GM19099 (cell line): ENCODE data around the gene HSD11B1.
A peak's percentile ranks its signal among the peaks of the same experiment; 100 is the strongest.

Source experiments
- POLR2A ChIP-seq: IDR thresholded peaks from 3 replicates; pipeline ENCODE4 v1.6.1; 2011; ENCODE audit warnings: low read depth; ENCODE audit not compliant: insufficient read length; ENCODE audit errors: extremely low read depth

The HSD11B1 gene

DNA sequence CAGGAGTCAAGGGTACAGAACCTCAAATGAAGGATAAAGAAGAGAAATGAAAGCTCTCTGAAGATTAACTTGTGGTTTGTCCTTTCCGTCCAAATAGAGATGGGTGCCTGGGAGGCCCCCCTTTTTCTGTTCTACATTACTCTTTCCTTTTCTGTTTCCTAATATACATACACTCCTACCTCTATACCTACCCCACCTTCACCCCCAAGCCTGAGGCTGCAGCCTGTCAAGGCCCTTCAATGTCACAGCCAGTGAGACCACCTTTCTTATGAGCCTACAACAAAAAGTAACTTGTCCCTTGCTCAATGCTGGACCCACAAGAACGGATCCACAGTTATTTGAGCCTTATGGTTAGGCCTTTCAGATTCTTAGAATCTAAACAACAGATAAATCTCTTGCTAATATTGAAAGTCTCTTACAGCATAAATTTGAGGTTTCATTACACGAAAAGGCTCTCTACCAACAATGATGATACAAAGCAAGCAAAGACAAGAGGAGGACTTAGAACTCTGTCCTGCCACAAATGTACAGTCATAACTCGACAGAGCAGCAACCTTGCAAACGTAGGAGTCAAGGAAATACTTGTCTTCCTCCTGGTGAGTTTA, 47.1 kb downstream of the HSD11B1 start:
- TF ChIP-seq POLR2A: peak; percentile 20

DNA sequence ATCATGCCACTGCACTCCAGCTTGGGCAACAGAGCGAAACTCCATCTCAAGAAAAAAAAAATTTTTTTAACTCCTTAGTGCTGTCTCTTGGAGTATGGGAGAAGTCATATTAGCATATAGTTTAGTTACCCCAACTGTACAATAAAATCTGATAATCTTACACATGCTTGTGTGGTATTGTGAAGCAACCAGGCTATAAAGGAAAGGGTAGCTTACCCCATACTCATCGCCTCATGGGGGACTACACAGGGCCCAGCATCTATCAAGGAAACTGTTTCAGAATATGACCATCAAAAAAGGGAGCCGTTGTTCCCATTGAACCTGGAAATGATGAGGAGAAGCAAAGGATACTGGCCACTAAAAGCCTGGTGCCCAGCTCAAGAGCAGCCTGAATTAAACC, 48.2 kb downstream of the HSD11B1 start:
- TF ChIP-seq POLR2A: no peak

DNA sequence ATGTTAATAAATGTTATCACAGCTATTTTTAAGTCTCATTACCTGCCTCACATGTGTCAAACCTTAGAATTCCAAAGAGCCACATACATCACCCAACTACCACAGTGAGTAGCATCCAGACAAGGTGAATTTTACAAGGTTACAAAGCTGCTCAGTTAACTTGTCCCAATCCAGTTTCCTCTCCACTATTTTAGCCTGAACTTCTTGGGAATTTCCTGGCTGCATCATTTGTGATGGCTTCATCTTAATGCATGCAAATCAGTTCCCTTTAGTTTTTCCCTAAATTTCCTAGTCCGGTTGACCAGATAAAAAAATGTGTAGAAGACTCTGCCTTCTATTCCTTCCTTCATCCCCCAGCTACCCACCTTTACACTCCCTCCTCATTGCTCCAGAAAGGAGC, 50.6 kb downstream of the HSD11B1 start:
- no peak for TF ChIP-seq POLR2A

DNA sequence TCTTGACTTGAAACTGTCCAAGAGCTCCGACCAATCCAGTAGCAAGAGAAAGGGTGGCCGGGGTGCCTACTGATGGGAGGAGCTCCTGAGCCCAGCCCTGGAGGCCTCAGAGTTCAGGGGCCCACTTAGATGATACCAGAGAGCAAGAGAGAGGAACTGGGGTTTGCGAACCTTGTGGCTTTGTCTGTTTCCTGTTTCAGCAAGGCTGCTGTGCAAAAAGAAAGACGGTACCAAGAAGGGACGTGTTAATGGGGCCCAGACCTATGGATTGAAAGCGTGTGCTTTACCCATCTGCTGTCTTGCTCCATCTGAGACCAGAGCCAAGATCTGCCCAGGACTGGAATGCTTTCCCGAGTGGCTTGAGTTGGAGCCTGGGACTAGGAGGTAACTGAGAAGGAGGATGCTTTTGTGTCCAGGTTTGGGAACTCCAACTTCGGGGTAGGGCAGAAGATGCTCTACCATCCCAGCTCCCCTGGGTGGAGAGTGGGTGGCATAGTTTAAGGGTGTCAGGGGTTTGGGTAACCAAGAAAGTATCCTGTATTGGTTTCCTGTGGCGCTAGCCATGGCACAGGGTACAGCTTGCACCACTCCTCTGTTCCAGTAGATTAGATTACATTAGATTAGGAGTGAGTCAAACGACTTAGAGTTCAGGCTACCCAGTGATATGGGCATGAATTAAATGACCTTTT, 51.4 kb downstream of the HSD11B1 start, which contains the start of gene TRAF3IP3:
TRAF3IP3 (plus strand) TSS at position 128 of the 689 bp plus-strand sequence. CDS start 3,987 bp downstream, outside the sequence.
- TF ChIP-seq POLR2A: peak; percentile 85

DNA sequence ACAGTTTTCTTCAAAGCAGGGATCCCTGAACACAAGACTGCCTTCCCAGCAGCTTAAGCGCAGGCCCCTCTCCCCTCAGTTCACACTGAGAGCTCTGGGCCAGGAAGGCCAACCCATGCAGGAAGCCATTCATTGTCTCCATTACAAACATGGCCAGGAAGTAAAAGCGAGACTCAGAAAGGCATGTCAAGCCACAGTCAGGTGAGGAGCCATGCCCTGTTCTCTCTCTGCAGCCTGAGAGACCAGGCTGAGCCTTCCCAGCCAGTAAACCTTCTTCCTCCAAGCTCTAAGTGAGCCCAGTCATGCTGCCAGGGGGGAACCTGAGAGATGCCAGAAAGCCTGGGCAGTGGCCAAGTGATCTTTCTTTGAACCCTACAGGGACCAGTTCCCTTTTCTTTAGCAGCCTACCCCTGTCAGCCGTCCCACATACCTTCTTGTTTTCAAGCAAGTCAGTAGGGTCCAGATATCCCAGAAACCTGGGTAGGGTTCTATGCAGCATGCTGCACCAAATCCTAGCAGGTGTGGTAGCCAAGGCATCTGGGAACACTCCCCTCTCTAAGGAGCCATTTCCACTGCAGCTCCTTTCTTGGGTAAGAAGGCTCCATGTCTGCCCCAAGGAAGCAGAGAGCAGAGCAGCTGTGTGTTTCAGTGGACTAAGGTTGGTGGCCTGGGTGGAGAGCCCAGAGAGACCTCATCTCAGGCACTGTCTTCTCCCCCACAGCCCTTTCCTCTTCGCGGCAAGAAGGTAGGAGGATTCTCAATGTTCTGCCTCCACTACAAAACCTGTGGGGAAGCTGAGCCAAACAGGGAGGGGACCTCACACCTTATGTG, 52.2 kb downstream of the HSD11B1 start:
- TF ChIP-seq POLR2A: peak; percentile 58

DNA sequence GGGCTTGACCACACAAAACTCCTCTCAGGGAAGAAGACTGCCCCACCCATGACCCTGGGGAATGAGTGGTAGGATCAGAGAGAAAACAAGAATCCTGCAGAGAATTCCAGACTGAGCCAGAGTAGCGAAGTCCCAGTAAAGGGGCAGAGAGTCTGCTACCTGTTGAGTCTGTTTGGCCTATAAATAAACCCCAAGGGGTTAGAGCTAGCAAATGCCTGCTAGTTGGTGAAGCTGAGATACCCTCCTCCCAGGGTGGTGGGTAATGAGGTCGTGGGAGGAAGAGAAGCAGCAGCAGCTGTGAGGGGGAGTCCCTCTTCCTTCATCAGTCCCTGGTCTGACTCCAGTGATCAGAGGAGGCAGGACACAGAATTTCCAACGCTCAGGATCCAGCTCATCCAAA, 53.8 kb downstream of the HSD11B1 start:
- TF ChIP-seq POLR2A: no peak

DNA sequence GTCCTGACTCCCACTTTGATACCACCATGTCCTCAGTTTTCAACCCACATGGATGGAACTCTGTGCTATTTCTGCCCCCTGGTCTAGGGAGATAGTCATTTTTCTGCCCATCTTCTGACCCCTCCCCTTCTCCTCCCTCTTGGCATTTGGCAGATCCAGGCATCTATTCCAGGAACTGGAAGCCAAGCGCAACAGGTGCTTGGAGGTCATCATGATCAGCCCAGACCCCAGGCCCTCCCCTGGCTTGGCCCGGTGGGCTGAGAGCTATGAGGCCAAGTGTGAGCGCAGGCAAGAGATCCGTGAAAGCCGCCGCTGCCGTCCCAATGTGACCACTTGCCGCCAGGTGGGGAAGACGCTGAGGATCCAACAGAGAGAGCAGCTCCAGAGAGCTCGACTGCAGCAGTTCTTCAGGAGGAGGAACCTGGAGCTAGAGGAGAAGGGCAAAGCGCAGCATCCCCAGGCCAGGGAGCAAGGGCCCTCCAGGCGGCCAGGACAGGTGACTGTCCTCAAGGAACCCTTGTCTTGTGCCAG, 55.2 kb downstream of the HSD11B1 start:
- no peak for TF ChIP-seq POLR2A

DNA sequence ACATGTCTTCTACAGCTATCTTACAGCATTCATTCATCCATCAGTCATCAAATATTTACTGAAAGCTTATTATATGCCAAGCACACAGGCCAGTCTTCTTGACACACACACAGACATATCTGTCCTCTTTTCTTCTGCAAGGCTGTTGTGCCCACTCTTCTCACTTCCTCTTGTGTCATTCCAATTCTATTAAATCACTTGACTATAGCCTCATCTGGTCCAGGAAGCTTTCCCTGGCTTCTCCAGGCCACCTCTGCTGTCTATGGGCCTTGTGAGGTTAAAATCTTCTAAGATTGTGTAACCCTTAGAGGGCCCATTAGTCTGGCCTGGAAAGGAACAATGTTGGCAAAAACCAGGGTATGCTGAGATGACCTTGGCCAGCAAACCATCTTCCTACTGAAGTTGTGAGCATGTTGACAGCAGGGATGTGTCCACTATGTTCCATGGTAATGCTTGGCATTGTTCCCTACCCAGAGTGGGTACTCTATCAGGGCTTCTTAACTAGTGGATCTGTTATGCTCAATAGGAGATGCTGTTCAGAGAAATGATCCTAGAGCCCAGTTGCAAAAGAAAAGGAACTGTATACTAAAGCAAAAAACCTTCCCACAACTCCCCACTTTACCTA, 56.5 kb downstream of the HSD11B1 start:
- no peak for TF ChIP-seq POLR2A

DNA sequence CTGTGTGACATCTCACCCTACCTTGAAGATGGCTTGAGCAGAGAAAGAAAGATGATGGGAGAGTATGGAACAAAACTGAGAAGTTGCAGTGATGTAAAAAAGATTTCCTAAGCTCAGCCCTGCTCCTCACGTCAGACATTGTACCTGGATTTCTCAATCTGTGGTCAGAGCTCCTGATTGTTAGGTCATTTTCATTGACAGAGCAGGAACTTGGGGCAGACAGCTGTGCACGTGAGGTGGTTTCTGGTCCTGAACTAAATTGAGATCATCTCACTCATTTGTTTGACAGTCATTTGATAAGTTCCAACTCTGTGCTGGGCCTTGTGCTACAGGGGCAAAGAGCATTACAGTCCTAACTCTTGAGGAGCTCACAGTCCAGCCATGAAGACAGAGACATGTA, 61.4 kb downstream of the HSD11B1 start:
- no peak for TF ChIP-seq POLR2A

DNA sequence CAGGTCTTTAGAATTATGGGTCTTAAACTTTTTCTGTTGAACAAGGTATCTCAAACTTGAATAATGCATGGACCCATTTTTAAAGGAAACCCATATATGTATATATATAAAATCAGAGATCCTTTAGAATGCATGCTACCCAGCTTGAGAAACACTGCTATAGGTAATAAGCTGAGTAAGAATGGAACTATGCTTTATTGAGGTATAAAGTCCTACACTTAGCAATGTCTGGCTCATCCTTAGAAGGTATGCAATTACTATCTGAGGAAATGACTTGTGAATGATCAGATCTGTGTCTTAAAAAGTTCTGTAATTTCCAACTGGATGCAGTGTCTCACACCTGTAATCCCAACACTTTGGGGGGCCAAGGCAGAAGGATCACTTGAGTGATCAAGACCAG, 62.5 kb downstream of the HSD11B1 start:
- no peak for TF ChIP-seq POLR2A

DNA sequence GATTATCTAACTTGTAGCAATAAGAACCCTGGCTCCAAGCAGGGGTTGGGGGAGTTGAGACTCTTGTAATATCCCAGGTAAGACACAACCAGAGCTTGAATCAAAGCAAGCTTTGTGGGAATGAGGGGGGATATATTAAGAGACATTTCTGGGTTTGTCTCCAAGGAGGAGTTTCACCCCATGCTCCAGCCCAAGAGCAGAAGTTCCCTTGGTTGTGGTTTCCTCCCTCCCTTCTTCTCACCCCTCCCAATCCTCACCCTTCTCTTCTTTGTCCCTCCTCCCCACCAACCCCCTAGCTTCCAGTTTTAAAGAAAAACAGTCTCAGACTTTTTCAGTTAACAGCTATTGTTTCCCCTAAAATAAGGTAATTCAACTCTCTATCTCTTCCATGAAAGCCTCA, 63.1 kb downstream of the HSD11B1 start:
- no peak for TF ChIP-seq POLR2A

DNA sequence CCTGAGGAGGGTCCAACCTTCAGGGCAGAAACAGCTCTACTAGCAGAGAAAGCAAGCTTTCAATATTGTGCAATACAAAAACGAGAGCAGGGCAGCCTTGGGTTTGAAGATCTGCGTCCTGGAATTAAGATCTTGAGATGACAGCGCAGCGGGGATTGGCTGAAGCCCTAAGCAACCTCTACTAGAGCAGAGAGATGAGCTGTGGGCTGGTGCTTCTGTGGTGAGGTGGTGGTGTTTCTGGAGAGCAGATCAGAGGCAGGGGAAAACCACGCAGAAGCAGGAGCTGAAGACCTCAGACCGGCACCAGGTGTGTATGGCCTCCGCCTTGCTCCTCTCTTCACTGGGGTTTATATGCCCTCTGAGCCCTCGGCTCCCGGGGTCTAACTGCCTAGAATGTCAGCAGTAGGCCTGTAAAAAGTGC, 63.7 kb downstream of the HSD11B1 start:
- TF ChIP-seq POLR2A: peak; percentile 70

DNA sequence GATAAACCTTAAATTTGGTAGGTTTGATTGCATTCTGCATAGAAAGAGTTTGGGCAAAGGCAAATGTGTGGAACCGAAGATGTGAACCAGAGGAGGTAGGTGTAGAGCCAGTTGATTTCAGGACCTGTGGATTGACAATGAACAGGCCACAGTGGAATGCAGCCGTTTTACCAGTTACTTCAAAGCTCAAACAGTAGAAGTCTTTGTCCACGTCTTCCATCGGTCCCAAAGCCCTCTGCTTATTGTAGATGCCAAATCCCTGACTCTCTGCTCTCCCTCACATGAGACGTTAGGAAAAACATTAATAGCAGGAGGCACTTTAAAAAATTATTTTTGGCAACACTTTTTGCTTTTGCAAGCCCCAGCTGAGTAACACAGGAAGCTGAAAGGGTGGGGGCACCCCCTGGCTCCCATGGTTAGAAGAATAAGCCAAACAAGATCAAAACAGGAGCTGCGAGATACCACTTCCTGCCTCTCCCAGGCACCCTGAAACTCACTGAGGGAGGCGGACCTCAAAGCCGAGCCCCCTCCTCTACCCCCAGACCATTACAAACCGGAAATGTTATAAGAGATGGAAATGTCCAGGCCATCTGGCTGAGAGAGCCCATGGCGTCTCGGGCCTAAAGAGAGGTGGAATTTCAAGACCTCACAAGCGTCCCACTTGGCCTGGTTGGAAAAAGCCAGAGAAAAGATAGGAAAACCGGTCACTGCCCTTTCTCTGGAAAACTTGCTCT, 64.7 kb downstream of the HSD11B1 start:
- no peak for TF ChIP-seq POLR2A

DNA sequence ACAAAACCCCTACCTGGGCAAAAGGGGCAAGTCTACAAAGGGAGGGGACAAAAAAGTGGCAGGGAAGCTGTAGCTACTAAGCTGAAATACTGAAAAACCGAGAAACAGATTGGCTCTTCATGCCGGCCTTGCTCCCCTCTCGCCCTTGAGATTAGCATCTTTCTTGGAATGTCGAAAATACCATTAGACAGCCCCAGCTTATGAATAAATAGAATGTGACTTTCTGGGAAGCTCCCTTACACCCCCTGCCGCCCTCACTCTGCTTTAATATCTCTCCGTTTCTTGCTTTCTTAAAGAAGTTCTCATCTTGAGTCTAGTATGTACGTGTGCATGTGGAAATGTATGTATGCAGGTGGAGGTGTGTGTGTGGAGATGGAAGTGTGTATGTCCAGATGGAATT, 65.3 kb downstream of the HSD11B1 start:
- no peak for TF ChIP-seq POLR2A
